ENCODE results near the gene ZNF423. TPM values are rescaled to one million over a fixed set of nuclear protein-coding genes. Genes with fewer than 3 reads are reported as not detected.
A peak's percentile ranks its signal among the peaks of the same experiment; 100 is the strongest.

ZNF423 gene
- total RNA-seq, 1 experiment from 2014 or later, result 0.97 TPM

GRCh38 chr16:49645263-49645662 is 210.6 kb downstream of the ZNF423 start:
- DNase-seq (ENCODE audit: low spot score), result no peak

- DNase-seq (ENCODE audit: low spot score), result no peak
Measured at GRCh38 chr16:49644145-49644463, 211.8 kb downstream of the ZNF423 start.

GRCh38 chr16:49643429-49644144 is 212.3 kb downstream of the ZNF423 start:
- peak; percentile 48 for DNase-seq (ENCODE audit: low spot score)

GRCh38 chr16:49641250-49641649 is 214.7 kb downstream of the ZNF423 start:
- DNase-seq (ENCODE audit: low spot score), result no peak

GRCh38 chr16:49640581-49640980 is 215.3 kb downstream of the ZNF423 start:
- DNase-seq (ENCODE audit: low spot score), result no peak

GRCh38 chr16:49639739-49640431 is 216.0 kb downstream of the ZNF423 start:
- DNase-seq (ENCODE audit: low spot score), result peak; percentile 84

- no peak for DNase-seq (ENCODE audit: low spot score)
Measured at GRCh38 chr16:49638673-49639610, 217.0 kb downstream of the ZNF423 start.

- no peak for DNase-seq (ENCODE audit: low spot score)
Measured at GRCh38 chr16:49637933-49638672, 217.8 kb downstream of the ZNF423 start.

- no peak for DNase-seq (ENCODE audit: low spot score)
Measured at GRCh38 chr16:49637511-49637910, 218.4 kb downstream of the ZNF423 start.

- no peak for DNase-seq (ENCODE audit: low spot score)
Measured at GRCh38 chr16:49636608-49637007, 219.3 kb downstream of the ZNF423 start.

GRCh38 chr16:49635591-49636581 is 220.0 kb downstream of the ZNF423 start:
- no peak for DNase-seq (ENCODE audit: low spot score)

- no peak for DNase-seq (ENCODE audit: low spot score)
Measured at GRCh38 chr16:49635009-49635350, 220.9 kb downstream of the ZNF423 start.

- DNase-seq (ENCODE audit: low spot score), result no peak
Measured at GRCh38 chr16:49634235-49635008, 221.5 kb downstream of the ZNF423 start.

- DNase-seq (ENCODE audit: low spot score), result no peak
Measured at GRCh38 chr16:49632795-49633184, 223.1 kb downstream of the ZNF423 start.

- no peak for DNase-seq (ENCODE audit: low spot score)
Measured at GRCh38 chr16:49632086-49632794, 223.7 kb downstream of the ZNF423 start.

- no peak for DNase-seq (ENCODE audit: low spot score)
Measured at GRCh38 chr16:49631187-49632041, 224.5 kb downstream of the ZNF423 start.

GRCh38 chr16:49630783-49631182 is 225.1 kb downstream of the ZNF423 start:
- no peak for DNase-seq (ENCODE audit: low spot score)

GRCh38 chr16:49629851-49630250 is 226.1 kb downstream of the ZNF423 start:
- DNase-seq (ENCODE audit: low spot score), result no peak
